GM21447 (cell line): Measurements from ENCODE around the gene ARHGEF3.
"Not testable (repeated sequence)": the region's sequence is repeated elsewhere in the genome, so short reads cannot be mapped to it uniquely, and the experiment has no call there.

Experiments
- ATAC-seq: cut with Tn5 transposase; IDR thresholded peaks from one replicate; pipeline ENCODE4 v1.9.1; 2021; ENCODE audit not compliant: unreplicated experiment

The ARHGEF3 gene

GRCh38 chr3:56742887-56743286, 58.9 kb downstream of the ARHGEF3 start:
- no peak for ATAC-seq

- no peak for ATAC-seq
Observed at GRCh38 chr3:56739036-56739435, 62.7 kb downstream of the ARHGEF3 start.

GRCh38 chr3:56737006-56737405, 64.7 kb downstream of the ARHGEF3 start:
- ATAC-seq, result no peak

GRCh38 chr3:56732109-56732508, 69.6 kb downstream of the ARHGEF3 start:
- no peak for ATAC-seq

GRCh38 chr3:56725175-56725574, 76.6 kb downstream of the ARHGEF3 start:
- peak; percentile 99 for ATAC-seq

GRCh38 chr3:56724676-56725075, 77.1 kb downstream of the ARHGEF3 start:
- no peak for ATAC-seq

- ATAC-seq, result no peak
Observed at GRCh38 chr3:56720849-56721248, 80.9 kb downstream of the ARHGEF3 start.

- not testable (repeated sequence) for ATAC-seq
Observed at GRCh38 chr3:56718809-56719208, 82.9 kb downstream of the ARHGEF3 start.

- ATAC-seq, result no peak
Observed at GRCh38 chr3:56711344-56711743, 90.4 kb downstream of the ARHGEF3 start.

- ATAC-seq, result not testable (repeated sequence)
Observed at GRCh38 chr3:56707412-56707811, 94.3 kb downstream of the ARHGEF3 start.

- no peak for ATAC-seq
Observed at GRCh38 chr3:56706629-56707028, 95.1 kb downstream of the ARHGEF3 start.

GRCh38 chr3:56704706-56705105, 97.0 kb downstream of the ARHGEF3 start:
- ATAC-seq, result no peak

- no peak for ATAC-seq
Observed at GRCh38 chr3:56702490-56703315, 99.0 kb downstream of the ARHGEF3 start.

- no peak for ATAC-seq
Observed at GRCh38 chr3:56700151-56700550, 101.6 kb downstream of the ARHGEF3 start.

- no peak for ATAC-seq
Observed at GRCh38 chr3:56694867-56695683, 106.7 kb downstream of the ARHGEF3 start.

GRCh38 chr3:56693750-56694149, 108.0 kb downstream of the ARHGEF3 start:
- no peak for ATAC-seq

GRCh38 chr3:56692520-56693433, 109.0 kb downstream of the ARHGEF3 start:
- ATAC-seq, result peak; percentile 70

- ATAC-seq, result not testable (repeated sequence)
Observed at GRCh38 chr3:56692001-56692365, 109.8 kb downstream of the ARHGEF3 start.

GRCh38 chr3:56691165-56692000, 110.4 kb downstream of the ARHGEF3 start:
- no peak for ATAC-seq

- ATAC-seq, result no peak
Observed at GRCh38 chr3:56689303-56689702, 112.4 kb downstream of the ARHGEF3 start.
